Measurements from ENCODE around the gene KIF18B.

Gene KIF18B

GRCh38 chr17:44947461-44948314 is at the start of gene KIF18B:
Gene KIF18B (minus strand): TSS chr17:44947773. CDS start chr17:44936344, 11,429 bp downstream.
- POLR2A ChIA-PET, result interaction anchor here (0.6 to 2.3 kb wide), 12 partner anchors 8 to 255 kb away, joined by 3 to 9 read pairs (median 4); partner anchors contain the start of gene C1QL1
- CTCF ChIA-PET, result no interaction called here
- TF ChIP-seq FOXK2 (IDR thresholded peaks at IDR 0.05), result no peak
- no peak for TF ChIP-seq ARNT (IDR thresholded peaks at IDR 0.05)
- TF ChIP-seq LEF1 (IDR thresholded peaks at IDR 0.05; ENCODE audit: borderline replicate concordance), result no peak
- TF ChIP-seq CTBP1 (IDR thresholded peaks at IDR 0.05; ENCODE audit: borderline replicate concordance), result no peak
- TF ChIP-seq ZNF384 (IDR thresholded peaks at IDR 0.05), result no peak
- no peak for TF ChIP-seq BHLHE40 (IDR thresholded peaks at IDR 0.05; ENCODE audit: borderline replicate concordance)
- no peak for TF ChIP-seq FOXA1 (IDR thresholded peaks at IDR 0.05)
- peak; percentile 64 for TF ChIP-seq ELF4 (IDR thresholded peaks at IDR 0.05)
- no peak for TF ChIP-seq HDGF (IDR thresholded peaks at IDR 0.05; ENCODE audit: borderline replicate concordance)
- peak; percentile 99 for TF ChIP-seq FOXM1 (IDR thresholded peaks at IDR 0.05; ENCODE audit: borderline replicate concordance)
- no peak for TF ChIP-seq NFRKB (IDR thresholded peaks at IDR 0.05)
- TF ChIP-seq L3MBTL2 (conservative IDR thresholded peaks at IDR 0.05), result peak; percentile 77
- no peak for TF ChIP-seq SP1 (IDR thresholded peaks at IDR 0.05)
- TF ChIP-seq TARDBP (IDR thresholded peaks at IDR 0.05), result no peak
- TF ChIP-seq PKNOX1 (IDR thresholded peaks at IDR 0.05), result 0 out of 2 replicates have a peak, but pooled peaks have one; percentile 24
- TF ChIP-seq SUZ12 (IDR thresholded peaks at IDR 0.05), result no peak
- DNase-seq (ENCODE audit: extremely low spot score), result peak; percentile 94

GRCh38 chr17:44996304-44996703 is 48.7 kb upstream of the KIF18B start:
- TF ChIP-seq CTBP1 (IDR thresholded peaks at IDR 0.05; ENCODE audit: borderline replicate concordance), result no peak
- CTCF ChIA-PET, result no interaction called here
- POLR2A ChIA-PET, result interaction anchor here (0.6 kb wide), 1 partner anchor 16 kb away, joined by 3 read pairs; no protein-coding TSS in a partner anchor
- DNase-seq (ENCODE audit: extremely low spot score), result no peak

- TF ChIP-seq CTBP1 (IDR thresholded peaks at IDR 0.05; ENCODE audit: borderline replicate concordance) (no peak), L3MBTL2 (conservative IDR thresholded peaks at IDR 0.05) (no peak), FOXA1 (IDR thresholded peaks at IDR 0.05) (no peak), ARNT (IDR thresholded peaks at IDR 0.05) (no peak), LEF1 (IDR thresholded peaks at IDR 0.05; ENCODE audit: borderline replicate concordance) (no peak), SP1 (IDR thresholded peaks at IDR 0.05) (no peak), FOXK2 (IDR thresholded peaks at IDR 0.05) (no peak)
- ChIA-PET POLR2A (no interaction called here), CTCF (no interaction called here)
- DNase-seq (ENCODE audit: extremely low spot score), result no peak
These were observed 47.9 kb upstream of the KIF18B start for GRCh38 chr17:44995436-44996001.

GRCh38 chr17:44992242-44992939 is 44.8 kb upstream of the KIF18B start:
- TF ChIP-seq TARDBP (IDR thresholded peaks at IDR 0.05) (no peak), ZNF384 (IDR thresholded peaks at IDR 0.05) (no peak), FOXM1 (IDR thresholded peaks at IDR 0.05; ENCODE audit: borderline replicate concordance) (no peak), L3MBTL2 (conservative IDR thresholded peaks at IDR 0.05) (no peak), CTBP1 (IDR thresholded peaks at IDR 0.05; ENCODE audit: borderline replicate concordance) (no peak), PKNOX1 (IDR thresholded peaks at IDR 0.05) (peak; percentile 29; the same call in 1 of the 2 replicates), BHLHE40 (IDR thresholded peaks at IDR 0.05; ENCODE audit: borderline replicate concordance) (no peak)
- no peak for DNase-seq (ENCODE audit: extremely low spot score)
- POLR2A ChIA-PET, result no interaction called here
- CTCF ChIA-PET, result no interaction called here

GRCh38 chr17:44990994-44991393 is 43.4 kb upstream of the KIF18B start:
- CTCF ChIA-PET, result interaction anchor here (0.5 to 2.3 kb wide), 5 partner anchors 11 to 145 kb away, joined by 3 to 7 read pairs (median 5); partner anchors contain the start of gene ACBD4
- TF ChIP-seq TARDBP (IDR thresholded peaks at IDR 0.05), result no peak
- TF ChIP-seq BHLHE40 (IDR thresholded peaks at IDR 0.05; ENCODE audit: borderline replicate concordance), result no peak
- no peak for TF ChIP-seq FOXA1 (IDR thresholded peaks at IDR 0.05)
- TF ChIP-seq ARNT (IDR thresholded peaks at IDR 0.05), result no peak
- no peak for TF ChIP-seq SUZ12 (IDR thresholded peaks at IDR 0.05)
- no peak for TF ChIP-seq SP1 (IDR thresholded peaks at IDR 0.05)
- TF ChIP-seq LEF1 (IDR thresholded peaks at IDR 0.05; ENCODE audit: borderline replicate concordance), result no peak
- no peak for TF ChIP-seq PKNOX1 (IDR thresholded peaks at IDR 0.05)
- POLR2A ChIA-PET, result interaction anchor here (0.8 kb wide), 2 partner anchors 44 to 80 kb away, joined by 3 read pairs; no protein-coding TSS in a partner anchor
- DNase-seq (ENCODE audit: extremely low spot score), result no peak
